Measurements from ENCODE around the gene C1QTNF8.

DNA sequence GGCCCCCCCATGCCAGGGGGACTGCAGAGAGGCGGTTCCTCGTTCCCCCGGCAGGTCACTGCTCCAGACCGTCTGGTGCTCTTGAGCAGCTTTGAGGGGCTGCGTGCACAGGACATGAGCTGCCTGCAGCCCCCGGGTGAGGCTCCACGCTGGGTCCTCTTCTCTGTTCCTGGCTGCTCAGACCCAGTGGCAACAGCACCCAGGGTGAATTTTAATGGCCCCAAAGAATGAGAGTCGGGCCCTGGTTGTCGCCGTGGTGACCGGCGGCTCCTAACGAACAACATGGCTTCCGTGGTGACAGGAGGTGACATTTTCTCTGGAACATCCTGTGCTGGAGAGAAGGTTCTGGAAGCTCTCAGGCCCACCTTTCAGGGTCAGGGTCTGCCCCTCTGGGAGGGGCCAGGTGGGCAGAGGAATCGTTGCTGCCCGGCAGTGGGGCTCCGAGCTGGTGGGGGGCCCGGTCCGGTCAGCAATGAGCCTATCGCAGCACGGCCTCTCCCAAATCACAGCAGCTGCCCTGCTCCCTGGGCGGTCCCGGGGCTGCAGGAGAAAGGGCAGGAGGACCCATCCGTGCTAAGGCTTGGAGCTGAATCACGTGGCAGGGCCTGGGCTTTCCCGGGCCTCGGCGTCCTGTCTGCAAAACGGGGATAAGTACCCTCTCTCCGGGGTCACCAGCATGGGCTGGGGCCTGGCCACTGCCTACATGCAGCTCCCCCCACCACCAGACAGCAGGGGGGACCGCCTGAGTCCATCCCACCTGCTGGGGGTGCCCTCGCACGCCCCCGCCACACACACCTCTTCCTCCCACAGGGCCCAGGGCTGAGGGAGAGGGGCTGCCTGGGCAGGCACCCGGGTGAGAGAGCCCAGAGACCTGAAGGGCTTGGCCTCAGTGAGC, 3.4 kb upstream of the C1QTNF8 start:
- TF ChIP-seq, protein P1, sequence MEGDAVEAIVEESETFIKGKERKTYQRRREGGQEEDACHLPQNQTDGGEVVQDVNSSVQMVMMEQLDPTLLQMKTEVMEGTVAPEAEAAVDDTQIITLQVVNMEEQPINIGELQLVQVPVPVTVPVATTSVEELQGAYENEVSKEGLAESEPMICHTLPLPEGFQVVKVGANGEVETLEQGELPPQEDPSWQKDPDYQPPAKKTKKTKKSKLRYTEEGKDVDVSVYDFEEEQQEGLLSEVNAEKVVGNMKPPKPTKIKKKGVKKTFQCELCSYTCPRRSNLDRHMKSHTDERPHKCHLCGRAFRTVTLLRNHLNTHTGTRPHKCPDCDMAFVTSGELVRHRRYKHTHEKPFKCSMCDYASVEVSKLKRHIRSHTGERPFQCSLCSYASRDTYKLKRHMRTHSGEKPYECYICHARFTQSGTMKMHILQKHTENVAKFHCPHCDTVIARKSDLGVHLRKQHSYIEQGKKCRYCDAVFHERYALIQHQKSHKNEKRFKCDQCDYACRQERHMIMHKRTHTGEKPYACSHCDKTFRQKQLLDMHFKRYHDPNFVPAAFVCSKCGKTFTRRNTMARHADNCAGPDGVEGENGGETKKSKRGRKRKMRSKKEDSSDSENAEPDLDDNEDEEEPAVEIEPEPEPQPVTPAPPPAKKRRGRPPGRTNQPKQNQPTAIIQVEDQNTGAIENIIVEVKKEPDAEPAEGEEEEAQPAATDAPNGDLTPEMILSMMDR (IDR thresholded peaks at IDR 0.05), result no peak
- no peak for TF ChIP-seq EZH2phosphoT487 (IDR thresholded peaks at IDR 0.05)
- no peak for TF ChIP-seq EZH2 (IDR thresholded peaks at IDR 0.05)

Measured in neural progenitor cell (in vitro differentiated cells).